HG03045 (cell line): Measurements from ENCODE around the gene SPRR2F.
"Not testable (repeated sequence)": the region's sequence is repeated elsewhere in the genome, so short reads cannot be mapped to it uniquely, and the experiment has no call there.

Experiments
- ATAC-seq: cut with Tn5 transposase; IDR thresholded peaks from one replicate; pipeline ENCODE4 v1.9.1; 2021; ENCODE audit warnings: mild to moderate bottlenecking, moderate library complexity; ENCODE audit not compliant: unreplicated experiment

The SPRR2F gene

GRCh38 chr1:153113416-153113815 lies at the start of gene SPRR2F:
Gene SPRR2F (minus strand): TSS chr1:153113516. CDS start chr1:153112733, 783 bp downstream.
- ATAC-seq = no peak

GRCh38 chr1:153155541-153155940 lies 42.2 kb upstream of the SPRR2F start:
- ATAC-seq = no peak

- ATAC-seq = no peak
Observed at GRCh38 chr1:153152481-153152880, 39.2 kb upstream of the SPRR2F start.

GRCh38 chr1:153150846-153151245 lies 37.5 kb upstream of the SPRR2F start, which contains the start of gene SPRR2G:
Gene SPRR2G (minus strand): TSS chr1:153150890. CDS start chr1:153150110, 780 bp downstream.
- no peak for ATAC-seq

- no peak for ATAC-seq
Observed at GRCh38 chr1:153141377-153141776, 28.1 kb upstream of the SPRR2F start.

- no peak for ATAC-seq
Observed at GRCh38 chr1:153140484-153140883, 27.2 kb upstream of the SPRR2F start.

GRCh38 chr1:153133743-153134142 lies 20.4 kb upstream of the SPRR2F start:
- ATAC-seq = no peak

- ATAC-seq = no peak
Observed at GRCh38 chr1:153133267-153133666, 20.0 kb upstream of the SPRR2F start.

GRCh38 chr1:153128688-153129087 lies 15.4 kb upstream of the SPRR2F start:
- not testable (repeated sequence) for ATAC-seq

- no peak for ATAC-seq
Observed at GRCh38 chr1:153127296-153127695, 14.0 kb upstream of the SPRR2F start.

GRCh38 chr1:153125536-153125935 lies 12.2 kb upstream of the SPRR2F start:
- no peak for ATAC-seq

GRCh38 chr1:153123793-153124192 lies 10.5 kb upstream of the SPRR2F start:
- not testable (repeated sequence) for ATAC-seq

- ATAC-seq = no peak
Observed at GRCh38 chr1:153122831-153123421, 9.6 kb upstream of the SPRR2F start.

- no peak for ATAC-seq
Observed at GRCh38 chr1:153120945-153121344, 7.6 kb upstream of the SPRR2F start.

GRCh38 chr1:153119491-153119971 lies 6.2 kb upstream of the SPRR2F start:
- ATAC-seq = no peak

- not testable (repeated sequence) for ATAC-seq
Observed at GRCh38 chr1:153115264-153115663, 1.9 kb upstream of the SPRR2F start.

GRCh38 chr1:153112454-153112853 lies 862 bp downstream of the SPRR2F start:
- ATAC-seq = not testable (repeated sequence)

- ATAC-seq = no peak
Observed at GRCh38 chr1:153100245-153100644, 13.1 kb downstream of the SPRR2F start.

- no peak for ATAC-seq
Observed at GRCh38 chr1:153099461-153100045, 13.8 kb downstream of the SPRR2F start.

GRCh38 chr1:153095764-153096163 lies 17.6 kb downstream of the SPRR2F start:
- ATAC-seq = no peak

- ATAC-seq = no peak
Observed at GRCh38 chr1:153094426-153094825, 18.9 kb downstream of the SPRR2F start, which contains the start of gene SPRR2E. Gene SPRR2E (minus strand): TSS chr1:153094526. CDS start chr1:153093751, 775 bp downstream.

- ATAC-seq = no peak
Observed at GRCh38 chr1:153087652-153088051, 25.7 kb downstream of the SPRR2F start.
